Activated CD8-positive, alpha-beta memory T cell treated with anti-CD3 and anti-CD28 coated beads for 36 hours (primary cell): Measurements from ENCODE around the gene CSNK1D. TPM values are rescaled to one million over a fixed set of nuclear protein-coding genes. Genes with fewer than 3 reads are reported as not detected.
"Not testable (repeated sequence)": the region's sequence is repeated elsewhere in the genome, so short reads cannot be mapped to it uniquely, and the experiment has no call there.

Experiments
- CTCF ChIA-PET: fragments of 350-600 bp; sonication (Branson Sonifier 250); formaldehyde crosslinking; loops from one replicate; lab custom pipeline; 2021; ENCODE audit warnings: antibody characterized with exemption; lab: Charles Lee
- POLR2A ChIA-PET: fragments of 350-600 bp; sonication (Branson Sonifier 250); formaldehyde crosslinking; loops from one replicate; lab custom pipeline; 2021; ENCODE audit warnings: antibody characterized with exemption; lab: Charles Lee
- total RNA-seq, 2 experiments: library from RNA; stranded (reverse); gene quantifications; one replicate each; pipeline ENCODE4 v1.2.3, GENCODE V29; 2021

Gene CSNK1D
- total RNA-seq, 2 experiments from 2014 or later: 128 to 129 TPM

DNA sequence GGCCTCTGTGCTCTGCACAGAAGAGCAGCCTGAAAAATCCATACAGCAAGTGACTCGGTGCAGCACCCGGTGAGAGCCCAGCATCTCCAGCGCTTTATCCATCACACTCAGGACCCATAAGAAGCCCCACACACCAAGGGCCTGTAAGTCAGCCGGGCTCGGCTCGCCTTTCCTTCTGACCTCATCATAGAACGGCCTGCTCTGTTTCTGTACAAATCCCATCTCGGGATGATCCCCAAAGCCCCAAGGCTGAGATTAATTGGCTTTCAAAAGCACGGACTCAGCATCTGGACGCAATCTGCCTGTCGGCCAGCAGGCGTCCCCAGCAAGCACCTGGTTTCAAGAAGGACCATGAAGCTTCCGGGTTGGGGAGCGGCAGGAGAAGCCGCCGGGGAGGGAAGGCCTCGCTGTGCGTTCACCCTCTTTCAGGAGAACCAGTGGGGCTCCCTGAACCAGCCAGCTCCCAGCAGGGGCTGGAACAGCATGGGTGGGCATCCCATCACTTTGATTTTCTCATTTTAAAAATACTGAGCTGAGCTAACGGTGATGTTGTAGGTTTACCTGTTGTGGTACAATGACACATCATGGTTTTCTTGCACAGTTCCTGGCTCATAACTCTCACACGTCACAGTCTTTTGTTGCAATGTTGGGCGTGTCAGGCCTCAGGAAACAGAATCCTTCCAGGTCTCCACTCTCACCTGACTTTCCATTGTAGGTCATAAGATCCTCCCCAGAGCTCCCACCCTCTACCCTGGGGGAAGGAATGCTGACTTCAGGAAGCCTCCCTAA is 67.6 kb downstream of the CSNK1D start:
- POLR2A ChIA-PET: interaction anchor here (0.6 to 0.7 kb wide), 2 partner anchors 176 to 543 kb away, joined by 3 to 7 read pairs; no protein-coding TSS in a partner anchor
- CTCF ChIA-PET: interaction anchor here (0.8 to 1.9 kb wide), 10 partner anchors 9 to 245 kb away, joined by 3 to 13 read pairs (median 4); partner anchors contain the start of genes CD7, NOTUM and SLC16A3

DNA sequence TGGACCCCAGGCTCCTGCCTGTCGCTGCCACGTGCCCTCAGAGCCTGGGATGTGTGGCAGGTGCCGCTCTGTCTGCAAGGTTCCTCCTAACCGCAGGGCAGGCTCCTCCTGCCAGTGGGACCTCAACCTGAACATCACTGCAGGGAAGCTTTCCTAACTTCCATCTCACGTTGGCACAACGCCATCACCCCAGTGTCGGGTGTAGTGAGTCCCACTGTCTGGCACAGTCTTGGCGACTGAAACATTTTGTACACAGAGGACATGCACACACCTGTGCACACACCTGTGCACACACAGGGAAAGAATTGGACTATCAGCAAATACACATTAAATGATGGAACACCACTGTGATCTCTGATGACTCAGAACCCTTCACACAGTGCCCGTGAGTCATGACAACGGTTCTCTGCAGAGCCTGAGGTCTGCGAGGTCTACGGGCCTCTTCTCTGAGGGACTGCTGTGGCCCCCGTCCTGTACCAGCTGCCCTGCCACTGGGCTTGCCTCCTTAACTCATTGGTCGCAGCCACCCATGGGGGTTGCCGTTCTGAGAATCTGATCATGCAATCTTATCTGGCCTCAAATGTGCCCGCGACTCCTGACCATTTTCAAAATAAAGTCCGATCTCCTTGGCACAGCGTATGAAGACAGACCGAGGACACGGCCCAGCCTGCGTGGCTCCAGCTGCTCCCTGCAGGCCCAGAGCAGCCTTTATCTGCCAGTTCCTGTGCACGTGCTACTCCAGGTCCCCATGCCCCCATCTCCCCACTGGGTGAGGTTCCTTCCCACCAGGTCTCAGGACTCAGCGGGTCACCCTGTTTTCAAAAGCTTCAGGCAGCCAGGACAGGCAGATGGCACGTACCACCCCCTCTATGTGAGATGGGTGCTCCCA is 68.4 kb downstream of the CSNK1D start:
- ChIA-PET CTCF (interaction anchor here (1.0 to 1.9 kb wide), 7 partner anchors 9 to 245 kb away, joined by 3 to 13 read pairs (median 5); partner anchors contain the start of genes NOTUM and SLC16A3), POLR2A (no interaction called here)

DNA sequence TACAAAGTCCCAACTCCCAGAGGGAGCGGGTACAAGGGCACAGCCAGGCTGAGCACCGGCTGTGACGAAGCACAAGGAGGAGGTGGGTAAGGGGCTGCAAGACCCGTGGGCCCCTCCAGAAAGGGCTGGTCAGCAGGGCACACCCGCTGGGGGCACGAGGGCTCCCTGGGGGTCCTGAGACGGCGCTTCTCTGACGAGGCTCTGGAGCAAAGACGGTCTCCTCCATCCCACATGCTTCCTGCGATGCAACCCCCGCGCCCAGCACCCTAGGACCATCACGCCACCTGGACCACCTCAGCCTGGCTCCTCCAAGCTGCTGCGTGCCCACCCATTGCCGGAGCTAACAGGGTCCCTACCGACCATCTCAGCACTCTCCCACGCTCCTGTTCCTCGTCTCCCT is 69.6 kb downstream of the CSNK1D start:
- POLR2A ChIA-PET: interaction anchor here (0.5 kb wide), 1 partner anchor 80 kb away, joined by 3 read pairs; no protein-coding TSS in a partner anchor
- CTCF ChIA-PET: no interaction called here

GRCh38 chr17:82202981-82203380 is 70.5 kb downstream of the CSNK1D start:
- CTCF ChIA-PET: no interaction called here
- POLR2A ChIA-PET: interaction anchor here (0.6 kb wide), 1 partner anchor 116 kb away, joined by 3 read pairs; no protein-coding TSS in a partner anchor

DNA sequence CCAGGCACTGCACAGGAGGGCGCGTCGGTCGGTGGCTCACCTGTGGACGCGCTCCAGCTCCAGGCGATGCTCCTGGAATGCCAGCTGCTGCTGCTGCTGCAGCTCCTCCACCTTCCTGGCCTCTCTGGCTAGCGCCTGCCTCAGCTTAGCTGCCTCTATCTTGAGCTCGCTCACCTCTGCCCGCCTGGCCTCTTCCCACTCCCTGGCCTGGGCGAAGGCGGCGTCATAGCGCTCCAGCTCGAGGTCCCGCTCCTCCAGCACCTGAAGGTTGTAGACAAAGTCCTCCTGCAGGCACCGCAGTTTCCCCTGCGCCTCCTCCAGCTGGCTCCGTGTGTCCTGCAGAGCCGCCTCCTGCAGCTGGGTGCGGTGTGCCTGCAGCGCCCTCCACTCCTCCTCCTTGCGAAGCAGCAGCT is 72.0 kb downstream of the CSNK1D start:
- CTCF ChIA-PET: interaction anchor here (0.6 to 1.2 kb wide), 3 partner anchors 65 to 233 kb away, joined by 3 to 4 read pairs (median 3); no protein-coding TSS in a partner anchor
- POLR2A ChIA-PET: interaction anchor here (0.7 to 1.3 kb wide), 2 partner anchors 11 to 335 kb away, joined by 3 to 4 read pairs; partner anchors contain the start of gene CCDC57

DNA sequence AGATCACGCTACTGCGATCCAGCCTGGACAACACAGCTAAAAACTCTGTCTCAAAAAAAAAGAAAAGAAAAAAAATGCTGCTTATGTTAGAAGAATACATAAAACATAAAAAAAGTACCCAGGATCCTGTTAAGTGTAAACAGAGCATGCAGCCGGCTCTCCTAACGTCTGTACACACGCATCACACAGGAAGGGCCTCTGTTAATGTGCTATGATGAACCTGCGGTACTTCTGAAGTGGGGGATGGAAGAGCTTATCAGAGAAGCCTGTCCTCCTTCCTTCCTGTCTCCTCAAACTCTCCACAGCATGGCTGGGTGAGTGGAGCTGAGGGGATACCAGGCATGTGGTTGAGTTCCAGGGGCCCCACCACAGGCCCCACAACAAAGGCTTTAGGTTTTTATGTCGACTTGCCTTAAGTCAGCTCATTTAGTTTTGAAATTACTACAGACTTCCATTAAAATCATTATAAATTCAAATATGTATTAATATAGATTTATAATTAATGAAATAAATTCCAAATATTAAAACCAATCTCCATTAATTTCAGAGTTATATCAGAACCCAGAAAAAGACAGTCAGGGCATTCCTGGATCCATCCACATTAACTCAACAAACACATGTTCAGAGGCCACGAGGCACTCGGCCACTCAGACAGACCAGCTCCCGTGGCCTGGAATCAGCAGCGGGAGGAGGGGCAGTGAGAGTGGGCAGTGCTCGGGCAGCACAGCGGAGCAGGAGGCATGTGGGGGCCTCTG is 72.6 kb downstream of the CSNK1D start:
- CTCF ChIA-PET: interaction anchor here (0.5 to 1.5 kb wide), 5 partner anchors 35 to 276 kb away, joined by 3 to 4 read pairs (median 3); no protein-coding TSS in a partner anchor
- POLR2A ChIA-PET: interaction anchor here (0.7 to 1.3 kb wide), 3 partner anchors 12 to 335 kb away, joined by 3 to 4 read pairs (median 3); partner anchors contain the start of gene CCDC57

DNA sequence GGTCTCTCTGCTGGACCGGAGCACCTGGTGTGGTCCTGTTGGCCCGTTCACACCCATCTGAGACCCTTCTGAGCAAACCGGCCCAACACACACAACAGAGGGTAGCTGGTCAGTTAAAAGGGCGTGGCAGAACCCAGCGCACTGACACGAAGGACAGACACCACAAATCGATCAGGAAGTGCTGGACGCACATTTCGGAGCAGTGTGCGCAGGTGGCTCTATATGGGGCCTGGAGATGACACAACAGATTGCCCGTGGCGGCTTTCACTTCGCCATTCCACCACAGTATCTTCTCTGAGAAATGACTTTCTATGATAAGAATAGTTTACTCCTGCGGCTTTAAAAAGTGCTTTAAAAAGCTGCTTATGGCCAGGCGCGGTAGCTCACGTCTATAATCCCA is 73.4 kb downstream of the CSNK1D start:
- CTCF ChIA-PET: interaction anchor here (1.2 to 1.5 kb wide), 2 partner anchors 36 to 67 kb away, joined by 4 read pairs; no protein-coding TSS in a partner anchor
- POLR2A ChIA-PET: interaction anchor here (0.9 to 1.3 kb wide), 2 partner anchors 12 to 30 kb away, joined by 3 to 4 read pairs; partner anchors contain the start of gene CCDC57

GRCh38 chr17:82199496-82199895 is 74.0 kb downstream of the CSNK1D start:
- CTCF ChIA-PET: interaction anchor here (0.7 kb wide), 1 partner anchor 35 kb away, joined by 3 read pairs; no protein-coding TSS in a partner anchor
- POLR2A ChIA-PET: no interaction called here

GRCh38 chr17:82198092-82198491 is 75.4 kb downstream of the CSNK1D start:
- ChIA-PET POLR2A (interaction anchor here (0.6 kb wide), 1 partner anchor 224 kb away, joined by 3 read pairs; no protein-coding TSS in a partner anchor), CTCF (no interaction called here)

DNA sequence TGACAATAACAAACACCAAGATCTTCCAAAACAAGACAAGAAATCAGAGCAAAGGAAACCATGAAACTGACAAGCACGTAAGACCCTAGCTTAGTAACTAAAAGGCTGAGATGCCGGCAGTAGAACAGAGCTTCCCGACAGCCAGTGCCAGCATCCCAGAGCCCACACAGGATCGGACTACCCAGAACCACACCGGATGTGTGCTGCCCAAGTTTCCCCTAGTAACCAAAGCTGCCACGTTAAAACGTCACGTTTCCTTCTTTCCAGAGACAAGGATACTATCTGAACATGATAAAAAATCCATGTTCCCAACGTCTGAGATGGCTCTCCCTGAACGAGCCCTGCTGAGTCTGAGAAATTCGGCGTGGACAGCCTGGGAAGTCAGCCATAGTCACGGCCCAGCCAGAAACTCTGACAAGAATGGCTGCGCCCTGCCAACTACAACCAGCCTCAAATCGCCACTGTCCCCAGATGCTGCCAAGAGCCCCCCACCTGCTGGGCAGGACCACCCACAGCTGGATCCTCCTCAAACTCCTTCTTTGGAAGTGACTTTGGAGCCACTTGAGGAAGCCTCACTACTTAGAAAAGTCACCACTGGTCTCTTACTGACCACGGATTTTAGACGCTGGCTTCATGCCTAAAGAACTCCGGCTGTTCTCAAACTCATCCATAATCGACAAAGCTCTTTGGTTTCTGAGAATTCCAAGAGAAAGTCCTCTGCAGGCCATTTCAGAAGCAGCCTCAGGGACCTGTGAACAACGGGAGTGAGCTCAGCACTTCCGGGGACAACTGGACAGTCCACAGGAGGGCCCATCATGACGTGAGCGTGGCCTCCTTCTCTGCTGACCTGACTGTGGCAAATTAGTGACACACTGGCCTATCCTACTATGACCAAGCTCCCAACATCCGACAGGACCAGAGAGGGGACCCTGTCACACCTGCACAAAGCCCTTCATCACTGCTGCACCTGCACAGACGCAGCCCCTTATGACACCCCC is 77.5 kb downstream of the CSNK1D start:
- CTCF ChIA-PET: interaction anchor here (1.2 kb wide), 1 partner anchor 10 kb away, joined by 5 read pairs; no protein-coding TSS in a partner anchor
- POLR2A ChIA-PET: no interaction called here

DNA sequence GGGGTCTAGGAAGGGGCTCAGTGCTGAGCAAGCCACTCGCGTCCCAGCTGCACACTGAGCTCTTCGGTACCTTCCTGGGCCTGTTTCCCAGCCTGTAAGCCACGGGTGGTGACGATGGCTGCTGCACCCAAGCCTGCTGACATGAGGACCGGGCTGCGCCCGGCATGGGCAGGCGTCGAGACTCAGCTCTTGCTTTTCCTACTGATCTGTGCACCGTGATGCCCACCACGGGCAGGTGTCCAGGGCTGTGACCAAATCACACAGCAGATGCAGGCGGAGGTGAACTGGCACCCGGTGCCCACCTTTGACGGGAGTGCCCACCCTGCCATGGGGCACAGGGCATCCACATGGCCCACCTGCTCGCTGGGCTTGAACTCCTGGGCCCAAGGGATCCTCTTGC is 78.7 kb downstream of the CSNK1D start:
- ChIA-PET CTCF (no interaction called here), POLR2A (no interaction called here)

- ChIA-PET CTCF (interaction anchor here (0.7 kb wide), 1 partner anchor 155 kb away, joined by 3 read pairs; no protein-coding TSS in a partner anchor), POLR2A (interaction anchor here (0.6 kb wide), 1 partner anchor 163 kb away, joined by 4 read pairs; no protein-coding TSS in a partner anchor)
Observed at GRCh38 chr17:82193520-82194220, 79.8 kb downstream of the CSNK1D start.

- CTCF ChIA-PET, POLR2A ChIA-PET: not testable (repeated sequence)
Observed at GRCh38 chr17:82193050-82193449, 80.5 kb downstream of the CSNK1D start.
